ENCODE results near the gene MCRIP1. TPM values are rescaled to one million over a fixed set of nuclear protein-coding genes. Genes with fewer than 3 reads are reported as not detected.

The MCRIP1 gene
- total RNA-seq, 1 experiment from 2014 or later: 126 TPM

GRCh38 chr17:81859906-81860755 lies 27.0 kb upstream of the MCRIP1 start, which contains the start of gene P4HB (continued):
- no peak for TF ChIP-seq TCF7 (CRISPR knock-in tag; IDR thresholded peaks at IDR 0.05; ENCODE audit: low read depth)
- 0 out of 2 replicates have a peak, but pooled peaks have one; percentile 24 for TF ChIP-seq FOXP1 (CRISPR knock-in tag; IDR thresholded peaks at IDR 0.05; ENCODE audit: borderline replicate concordance)
- TF ChIP-seq SMAD3 (CRISPR knock-in tag; IDR thresholded peaks at IDR 0.05; ENCODE audit: borderline replicate concordance): peak; percentile 7; the same call in 1 of the 2 replicates

DNA sequence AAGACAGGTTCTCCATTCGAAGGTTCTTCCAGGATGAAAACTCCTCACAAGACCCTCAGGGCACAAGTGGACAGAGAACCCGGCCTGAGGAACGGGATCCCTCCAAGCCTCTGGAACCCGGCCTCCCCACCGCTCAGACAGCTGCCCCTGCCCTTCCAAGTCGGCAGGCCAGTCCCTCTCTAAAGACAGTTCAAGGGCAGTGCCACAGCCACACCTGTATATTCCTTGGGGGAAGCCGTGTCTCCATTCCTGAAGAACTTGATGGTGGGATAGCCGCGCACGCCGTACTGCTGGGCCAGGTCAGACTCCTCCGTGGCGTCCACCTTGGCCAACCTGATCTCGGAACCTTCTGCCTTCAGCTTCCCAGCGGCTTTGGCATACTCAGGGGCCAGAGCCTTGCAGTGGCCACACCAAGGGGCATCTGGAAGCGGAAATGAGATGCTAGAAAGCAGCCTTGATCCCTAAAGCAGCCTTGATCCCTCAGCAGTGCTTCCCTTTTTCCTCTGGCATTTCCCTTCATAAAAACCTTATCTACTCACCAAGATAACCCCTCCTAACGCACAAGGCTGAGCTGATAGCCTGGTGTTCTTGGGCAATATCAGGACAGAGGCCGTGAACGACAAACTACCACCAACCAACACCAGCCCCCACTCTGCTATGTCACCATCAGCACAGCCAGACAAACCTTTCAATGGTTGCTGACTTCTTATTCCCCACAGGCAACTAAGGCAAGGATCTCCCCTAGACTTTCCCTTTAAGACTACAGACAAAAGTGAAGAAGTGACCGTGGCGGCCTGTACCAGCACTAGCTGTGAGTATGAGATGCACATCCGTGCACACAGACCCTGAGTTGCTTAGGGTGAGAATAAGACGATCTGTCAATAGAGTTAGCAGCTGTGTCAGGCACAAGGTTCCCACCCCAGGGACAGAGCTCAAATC lies 26.1 kb upstream of the MCRIP1 start:
- ATAC-seq: no peak
- no peaks in the 10 kb centered on the region for H3K9me3 Mint-ChIP-seq
- no peak for DNase-seq (ENCODE audit: low spot score)
- H3K27me3 Mint-ChIP-seq (ENCODE audit: low read depth): no peaks in the 10 kb centered on the region; the same call in 1 of the 2 replicates
- H3K4me3 Mint-ChIP-seq: peak overlapping the region; percentile 87
- H3K36me3 Mint-ChIP-seq: peaks cover 43% of the 10 kb centered on the region
- ChIA-PET POLR2A (interaction anchor here (0.5 kb wide), 1 partner anchor 461 kb away, joined by 3 read pairs; no protein-coding TSS in a partner anchor), CTCF (interaction anchor here (0.7 to 1.5 kb wide), 2 partner anchors 10 kb away, joined by 3 to 6 read pairs; no protein-coding TSS in a partner anchor)
- TF ChIP-seq SP1 (CRISPR knock-in tag; conservative IDR thresholded peaks at IDR 0.05): no peak
- 0 out of 2 replicates have a peak, but pooled peaks have one; percentile 36 for TF ChIP-seq ZNF232 (CRISPR knock-in tag; IDR thresholded peaks at IDR 0.05)
- TF ChIP-seq SMAD3 (CRISPR knock-in tag; IDR thresholded peaks at IDR 0.05; ENCODE audit: borderline replicate concordance): 0 out of 2 replicates have a peak, but pooled peaks have one; percentile 13
- H3K4me1 Mint-ChIP-seq: peaks cover 25% of the 10 kb centered on the region
- peak overlapping the region; percentile 85 for H3K27ac Mint-ChIP-seq

- no peaks in the 10 kb centered on the region for H3K9me3 Mint-ChIP-seq
- peaks cover 21% of the 10 kb centered on the region for H3K4me1 Mint-ChIP-seq
- ChIA-PET CTCF (interaction anchor here (0.6 to 1.5 kb wide), 2 partner anchors 11 to 123 kb away, joined by 3 to 6 read pairs; no protein-coding TSS in a partner anchor), POLR2A (no interaction called here)
- H3K27ac Mint-ChIP-seq: no peak overlapping the region
- ATAC-seq (no peak), DNase-seq (ENCODE audit: low spot score) (no peak)
- no peaks in the 10 kb centered on the region; the same call in 1 of the 2 replicates for H3K27me3 Mint-ChIP-seq (ENCODE audit: low read depth)
- TF ChIP-seq TCF7 (CRISPR knock-in tag; IDR thresholded peaks at IDR 0.05; ENCODE audit: low read depth) (no peak), USF1 (CRISPR knock-in tag; IDR thresholded peaks at IDR 0.05) (no peak)
- H3K4me3 Mint-ChIP-seq: peak overlapping the region; percentile 87
- H3K36me3 Mint-ChIP-seq: peaks cover 46% of the 10 kb centered on the region
These were observed 25.3 kb upstream of the MCRIP1 start for GRCh38 chr17:81858170-81858966.

- Mint-ChIP-seq H3K27ac (no peak overlapping the region), H3K36me3 (peaks cover 57% of the 10 kb centered on the region), H3K4me1 (peaks cover 7% of the 10 kb centered on the region), H3K27me3 (ENCODE audit: low read depth) (no peaks in the 10 kb centered on the region), H3K4me3 (no peak overlapping the region), H3K9me3 (no peaks in the 10 kb centered on the region)
- DNase-seq (ENCODE audit: low spot score): no peak
- ATAC-seq: peak; percentile 66
- ChIA-PET CTCF (interaction anchor here (0.5 to 1.5 kb wide), 12 partner anchors 12 to 167 kb away, joined by 3 to 6 read pairs (median 4); partner anchors contain the start of genes CENPX, MCRIP1 and MRPL12), POLR2A (interaction anchor here (0.6 kb wide), 1 partner anchor 129 kb away, joined by 3 read pairs; no protein-coding TSS in a partner anchor)
- TF ChIP-seq, protein P1, sequence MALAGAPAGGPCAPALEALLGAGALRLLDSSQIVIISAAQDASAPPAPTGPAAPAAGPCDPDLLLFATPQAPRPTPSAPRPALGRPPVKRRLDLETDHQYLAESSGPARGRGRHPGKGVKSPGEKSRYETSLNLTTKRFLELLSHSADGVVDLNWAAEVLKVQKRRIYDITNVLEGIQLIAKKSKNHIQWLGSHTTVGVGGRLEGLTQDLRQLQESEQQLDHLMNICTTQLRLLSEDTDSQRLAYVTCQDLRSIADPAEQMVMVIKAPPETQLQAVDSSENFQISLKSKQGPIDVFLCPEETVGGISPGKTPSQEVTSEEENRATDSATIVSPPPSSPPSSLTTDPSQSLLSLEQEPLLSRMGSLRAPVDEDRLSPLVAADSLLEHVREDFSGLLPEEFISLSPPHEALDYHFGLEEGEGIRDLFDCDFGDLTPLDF (CRISPR knock-in tag; IDR thresholded peaks at IDR 0.05): no peak
- TF ChIP-seq MAX (CRISPR knock-in tag; IDR thresholded peaks at IDR 0.05) (no peak), ETV6 (CRISPR knock-in tag; IDR thresholded peaks at IDR 0.05) (no peak), PRRX2 (CRISPR knock-in tag; IDR thresholded peaks at IDR 0.05) (no peak), CREB1 (CRISPR knock-in tag; IDR thresholded peaks at IDR 0.05) (no peak), E2F4 (CRISPR knock-in tag; IDR thresholded peaks at IDR 0.05; ENCODE audit: borderline replicate concordance, low read depth) (no peak)
- TF ChIP-seq, protein P2, sequence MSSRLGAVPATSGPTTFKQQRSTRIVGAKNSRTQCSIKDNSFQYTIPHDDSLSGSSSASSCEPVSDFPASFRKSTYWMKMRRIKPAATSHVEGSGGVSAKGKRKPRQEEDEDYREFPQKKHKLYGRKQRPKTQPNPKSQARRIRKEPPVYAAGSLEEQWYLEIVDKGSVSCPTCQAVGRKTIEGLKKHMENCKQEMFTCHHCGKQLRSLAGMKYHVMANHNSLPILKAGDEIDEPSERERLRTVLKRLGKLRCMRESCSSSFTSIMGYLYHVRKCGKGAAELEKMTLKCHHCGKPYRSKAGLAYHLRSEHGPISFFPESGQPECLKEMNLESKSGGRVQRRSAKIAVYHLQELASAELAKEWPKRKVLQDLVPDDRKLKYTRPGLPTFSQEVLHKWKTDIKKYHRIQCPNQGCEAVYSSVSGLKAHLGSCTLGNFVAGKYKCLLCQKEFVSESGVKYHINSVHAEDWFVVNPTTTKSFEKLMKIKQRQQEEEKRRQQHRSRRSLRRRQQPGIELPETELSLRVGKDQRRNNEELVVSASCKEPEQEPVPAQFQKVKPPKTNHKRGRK (CRISPR knock-in tag; IDR thresholded peaks at IDR 0.05; ENCODE audit: borderline replicate concordance): no peak
- TF ChIP-seq, protein P3, sequence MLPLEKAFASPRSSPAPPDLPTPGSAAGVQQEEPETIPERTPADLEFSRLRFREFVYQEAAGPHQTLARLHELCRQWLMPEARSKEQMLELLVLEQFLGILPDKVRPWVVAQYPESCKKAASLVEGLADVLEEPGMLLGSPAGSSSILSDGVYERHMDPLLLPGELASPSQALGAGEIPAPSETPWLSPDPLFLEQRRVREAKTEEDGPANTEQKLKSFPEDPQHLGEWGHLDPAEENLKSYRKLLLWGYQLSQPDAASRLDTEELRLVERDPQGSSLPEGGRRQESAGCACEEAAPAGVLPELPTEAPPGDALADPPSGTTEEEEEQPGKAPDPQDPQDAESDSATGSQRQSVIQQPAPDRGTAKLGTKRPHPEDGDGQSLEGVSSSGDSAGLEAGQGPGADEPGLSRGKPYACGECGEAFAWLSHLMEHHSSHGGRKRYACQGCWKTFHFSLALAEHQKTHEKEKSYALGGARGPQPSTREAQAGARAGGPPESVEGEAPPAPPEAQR (CRISPR knock-in tag; IDR thresholded peaks at IDR 0.05): no peak
These were observed 22.1 kb upstream of the MCRIP1 start for GRCh38 chr17:81854974-81855774.
